ENCODE results near the gene LLGL1.
"Not testable (repeated sequence)": the region's sequence is repeated elsewhere in the genome, so short reads cannot be mapped to it uniquely, and the experiment has no call there.

The LLGL1 gene

GRCh38 chr17:18194804-18195203 is 30.6 kb upstream of the LLGL1 start:
- DNase-seq: no peak

- no peak for DNase-seq
Measured at GRCh38 chr17:18195246-18195645, 30.2 kb upstream of the LLGL1 start.

- no peak for DNase-seq
Measured at GRCh38 chr17:18197535-18198194, 27.8 kb upstream of the LLGL1 start.

DNA sequence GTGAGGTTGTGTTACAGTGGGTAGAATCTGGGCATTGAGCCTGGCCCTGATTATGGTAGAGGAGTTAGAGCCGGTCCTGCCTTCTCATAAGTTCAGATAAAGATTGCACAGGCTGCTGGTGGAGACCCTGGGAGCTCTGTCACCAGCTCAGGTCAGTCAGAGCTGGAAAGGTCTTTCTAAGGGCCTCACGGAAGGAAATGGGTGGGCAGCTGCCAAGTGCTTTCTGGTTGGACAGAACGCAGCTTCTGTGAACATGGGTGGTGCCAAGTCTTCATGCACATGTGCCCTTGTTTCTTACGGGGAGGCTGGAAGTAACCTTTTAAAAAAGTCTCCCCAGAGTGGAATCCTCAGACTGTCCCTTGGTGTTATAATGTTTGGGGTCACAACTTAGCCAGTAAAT is 26.9 kb upstream of the LLGL1 start:
- no peak for DNase-seq

DNA sequence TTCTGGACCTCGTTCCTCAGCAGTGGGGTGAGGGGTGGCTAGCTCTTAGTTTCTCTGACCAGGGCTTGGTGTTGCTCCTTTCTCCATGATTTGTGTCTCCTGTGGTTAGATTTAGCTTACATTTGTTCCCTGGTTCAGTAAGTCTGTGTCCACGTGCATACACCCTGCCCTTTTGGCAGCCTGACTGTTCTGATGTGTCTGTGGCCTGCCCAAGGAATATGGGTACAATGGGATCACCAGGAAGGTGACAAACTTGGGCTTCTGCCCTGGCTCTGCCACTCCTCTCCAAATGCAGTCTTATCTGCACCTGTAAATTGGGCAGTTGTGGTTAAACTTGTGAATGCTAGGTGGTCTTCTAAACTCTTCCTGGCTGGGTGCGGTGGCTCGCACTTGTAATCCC is 24.3 kb upstream of the LLGL1 start:
- DNase-seq: no peak

DNA sequence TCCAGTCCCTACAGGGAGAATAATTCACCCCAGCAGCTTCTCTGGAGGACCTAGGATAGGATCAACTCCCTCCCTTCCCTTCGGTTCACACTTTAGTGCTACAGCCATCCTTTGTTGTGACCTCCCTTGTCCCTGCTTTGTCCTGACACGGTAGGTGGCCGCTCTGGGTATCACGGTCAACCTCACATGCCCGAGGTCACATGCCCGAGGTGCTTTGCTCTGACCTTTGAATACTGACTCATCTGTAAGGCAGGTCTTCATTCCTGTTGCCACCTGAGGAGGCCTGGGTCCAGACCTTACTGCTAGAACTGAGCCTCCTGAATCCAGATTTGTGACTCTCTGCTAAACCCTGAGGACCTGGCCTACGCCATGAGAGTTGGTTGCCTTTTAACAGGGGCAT is 22.1 kb upstream of the LLGL1 start:
- no peak for DNase-seq

- no peak for DNase-seq
Measured at GRCh38 chr17:18205861-18206260, 19.6 kb upstream of the LLGL1 start.

GRCh38 chr17:18206962-18207361 is 18.5 kb upstream of the LLGL1 start:
- no peak for DNase-seq

- DNase-seq: no peak
Measured at GRCh38 chr17:18208092-18208491, 17.3 kb upstream of the LLGL1 start.

DNA sequence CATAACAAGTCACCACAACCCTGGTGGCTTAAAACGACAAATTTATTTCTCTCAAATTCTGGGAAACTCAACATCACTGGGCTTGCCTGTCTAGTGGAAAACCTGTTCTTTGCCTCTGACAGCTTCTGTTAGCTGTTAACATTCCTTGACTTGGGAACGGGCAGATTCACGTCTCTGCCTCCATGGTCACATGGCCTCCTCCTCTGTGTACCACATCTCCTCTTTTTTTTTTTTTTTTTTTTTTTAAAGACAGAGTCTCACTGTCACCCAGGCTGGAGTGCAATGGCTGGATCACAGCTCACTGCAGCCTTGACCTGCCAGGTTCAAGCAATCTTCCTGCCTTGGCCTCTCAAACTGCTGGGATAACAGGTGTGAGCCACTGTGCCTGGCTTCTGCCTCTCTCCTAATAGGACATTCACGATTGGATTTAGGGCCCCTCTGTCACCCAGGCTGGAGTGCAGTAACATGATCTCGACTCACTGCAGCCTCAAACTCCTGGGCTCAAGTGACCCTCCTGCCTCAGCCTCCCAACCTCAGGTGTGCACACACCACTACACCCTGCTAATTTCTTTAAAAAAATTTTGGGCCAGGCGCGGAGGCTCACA is 11.7 kb upstream of the LLGL1 start:
- no peak for DNase-seq

- DNase-seq: not testable (repeated sequence)
Measured at GRCh38 chr17:18216906-18217305, 8.5 kb upstream of the LLGL1 start.

DNA sequence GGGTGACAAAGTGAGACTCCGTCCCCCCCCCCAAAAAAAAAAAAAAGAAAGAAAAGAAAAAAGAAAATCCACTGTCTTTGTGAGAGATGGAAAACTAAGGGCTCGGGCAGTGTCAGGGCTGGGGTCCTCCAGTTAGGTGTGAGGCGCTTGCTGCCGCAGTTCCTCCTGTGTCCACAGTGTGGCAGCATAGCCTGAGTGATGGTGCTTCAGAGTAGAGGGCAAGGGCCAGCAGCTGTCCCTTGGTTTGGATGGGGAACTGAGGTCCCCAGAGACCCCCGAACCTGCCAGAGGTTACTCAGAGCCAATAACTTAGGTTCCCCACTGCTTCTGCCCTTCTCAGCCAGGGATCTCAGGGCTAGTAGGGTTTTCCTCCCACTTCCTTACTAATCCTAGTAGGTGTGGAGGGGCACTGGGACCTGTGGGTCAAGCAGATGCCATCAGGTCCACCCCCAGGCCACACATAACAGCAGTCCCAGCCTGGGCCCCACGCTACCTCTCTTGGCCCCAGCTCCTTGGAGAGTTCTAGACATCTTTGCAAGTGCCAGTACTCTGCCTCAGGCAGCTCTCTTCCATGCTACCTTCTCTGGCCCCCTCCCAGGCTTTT is 7.9 kb upstream of the LLGL1 start:
- DNase-seq: no peak

DNA sequence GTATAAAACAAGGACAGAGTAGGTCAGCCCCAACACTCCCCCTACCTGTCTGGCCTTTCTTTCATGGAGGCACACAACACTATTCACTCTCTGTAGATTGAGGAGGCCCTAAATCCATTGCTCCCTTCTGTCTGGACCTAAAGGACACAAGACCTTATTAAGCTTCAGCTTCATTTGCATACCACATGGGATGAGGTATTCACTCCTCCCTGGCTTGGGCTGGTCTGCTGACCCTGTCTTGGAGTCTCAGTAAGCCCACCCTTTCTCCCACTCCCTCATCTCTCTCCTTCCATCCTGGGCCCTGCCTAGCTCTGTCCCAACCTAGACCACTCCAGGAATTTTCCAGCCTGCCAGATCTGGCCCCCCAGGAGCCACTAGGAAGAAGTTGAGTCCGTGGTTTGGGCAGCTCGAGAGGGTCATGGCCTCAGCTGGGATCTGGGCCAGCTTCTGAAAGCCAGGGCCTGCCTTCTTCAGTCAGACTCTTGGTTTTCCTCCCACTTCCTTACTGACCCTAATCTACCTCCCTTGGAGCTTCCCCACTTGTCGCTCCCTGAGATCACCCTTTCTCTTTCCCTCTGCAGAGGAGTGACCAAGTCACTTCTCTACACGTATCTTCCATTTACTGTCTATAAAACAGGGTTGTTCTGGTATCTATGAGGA is 6.5 kb upstream of the LLGL1 start:
- no peak for DNase-seq

DNA sequence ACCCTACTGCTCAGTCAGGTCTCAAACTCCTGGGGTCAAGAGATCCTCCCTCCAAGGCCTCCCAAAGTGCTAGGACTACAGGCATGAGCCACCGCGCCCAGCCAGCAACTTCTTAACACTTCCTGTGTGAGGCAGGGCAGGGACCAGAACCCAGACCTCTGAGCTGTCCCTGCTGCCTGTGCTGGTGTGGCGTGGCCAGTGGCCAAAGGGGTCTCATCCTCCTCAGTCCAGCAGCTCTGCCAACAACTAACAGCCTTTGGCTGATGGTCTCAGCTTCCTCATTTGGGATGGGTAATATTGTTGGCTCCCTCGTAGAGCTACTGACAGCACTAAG is 1.4 kb upstream of the LLGL1 start:
- no peak for DNase-seq

- DNase-seq: no peak
Measured at GRCh38 chr17:18224387-18225120, 881 bp upstream of the LLGL1 start.

- no peak for DNase-seq
Measured at GRCh38 chr17:18225642-18226283, 328 bp downstream of the LLGL1 start.

DNA sequence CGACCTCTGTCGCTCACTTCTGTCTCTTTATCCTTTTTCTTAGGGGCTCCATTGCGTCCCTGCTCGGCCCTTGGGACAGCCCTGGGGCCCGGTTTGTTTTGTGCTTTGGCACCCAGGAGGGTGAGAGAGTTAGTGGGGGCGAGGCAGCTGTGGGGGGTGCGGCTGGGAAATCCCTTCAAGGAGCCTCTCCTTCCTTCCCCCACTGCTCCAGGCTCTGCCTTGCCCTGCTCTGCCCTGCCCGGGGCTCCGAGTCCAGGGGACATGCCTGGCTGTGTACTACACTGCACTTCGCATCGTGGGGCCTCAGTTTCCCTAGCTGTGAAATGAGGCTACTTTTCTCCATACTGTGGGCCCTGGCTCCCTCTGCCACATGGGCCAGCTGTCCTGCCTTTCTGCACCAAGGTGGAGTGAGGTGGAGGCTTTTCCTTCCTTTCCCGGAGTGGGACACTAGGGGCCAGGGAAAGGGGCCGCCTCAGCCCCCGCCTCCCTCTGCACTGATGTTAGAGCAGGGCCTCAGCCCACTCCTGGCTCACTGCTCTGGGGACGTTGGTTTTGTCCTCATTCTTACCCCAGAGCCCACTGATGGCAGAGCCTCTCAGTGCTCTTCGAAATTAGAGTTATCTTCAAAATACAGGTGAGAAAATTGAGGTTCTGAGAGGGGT is 980 bp downstream of the LLGL1 start:
- no peak for DNase-seq

- DNase-seq: no peak
Measured at GRCh38 chr17:18227635-18228034, 2.2 kb downstream of the LLGL1 start.

DNA sequence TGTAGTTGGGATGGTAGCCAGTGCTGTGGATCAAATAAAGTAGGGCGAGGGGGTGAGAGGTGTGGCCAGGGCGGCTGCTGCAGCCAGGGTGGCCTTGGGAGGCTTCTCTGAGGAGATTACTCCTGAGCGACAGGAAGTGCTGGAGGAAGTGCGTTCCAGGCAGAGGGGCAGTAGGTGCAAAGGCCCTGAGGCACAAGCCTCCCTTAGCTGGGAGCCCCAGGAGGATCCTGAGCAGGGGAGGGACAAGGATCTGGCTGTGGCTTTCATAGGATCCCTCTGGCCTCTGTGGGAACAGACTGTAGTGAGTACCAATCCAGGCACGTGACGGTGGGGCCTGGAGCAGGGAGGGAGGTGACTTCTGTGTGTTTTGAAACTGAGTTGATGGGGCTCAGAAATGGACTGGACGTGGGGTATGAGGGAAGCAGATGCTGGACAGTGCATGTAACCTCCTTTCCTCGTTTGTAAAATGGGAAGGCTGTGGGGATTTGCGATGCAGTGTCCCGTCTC is 2.8 kb downstream of the LLGL1 start:
- no peak for DNase-seq

DNA sequence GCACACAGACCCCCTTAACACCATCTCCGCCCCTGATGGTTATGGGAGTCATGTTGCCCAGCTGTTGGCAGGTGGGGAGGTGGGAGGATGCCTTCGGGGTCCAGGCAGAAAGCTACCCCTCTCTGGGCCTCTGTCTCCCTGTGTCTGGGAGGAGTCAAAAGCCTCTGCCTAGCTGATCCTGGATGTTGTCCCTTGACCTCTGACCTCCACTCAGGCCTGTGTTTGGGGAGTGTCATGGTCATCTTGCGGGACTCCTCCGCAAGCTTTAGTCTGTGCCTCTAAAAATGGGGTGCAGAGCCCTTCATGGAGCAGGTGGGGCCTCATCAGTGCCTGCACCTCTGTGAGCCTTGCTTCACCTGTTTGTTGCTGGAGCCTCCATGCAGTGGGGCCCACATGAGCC is 3.8 kb downstream of the LLGL1 start:
- no peak for DNase-seq

GRCh38 chr17:18229771-18230170 is 4.3 kb downstream of the LLGL1 start:
- no peak for DNase-seq

All from NCI-H2107 (cell line).